CD8-positive, alpha-beta memory T cell (primary cell): ENCODE data around the gene ITFG1. TPM values are rescaled to one million over a fixed set of nuclear protein-coding genes. Genes with fewer than 3 reads are reported as not detected.
"Not testable (repeated sequence)": the region's sequence is repeated elsewhere in the genome, so short reads cannot be mapped to it uniquely, and the experiment has no call there.

Experiments
- CTCF ChIA-PET: fragments of 350-600 bp; sonication (Branson Sonifier 250); formaldehyde crosslinking; loops from one replicate; lab custom pipeline; 2021; ENCODE audit warnings: antibody characterized with exemption; lab: Charles Lee
- POLR2A ChIA-PET: fragments of 350-600 bp; sonication (Branson Sonifier 250); formaldehyde crosslinking; loops from one replicate; lab custom pipeline; 2021; ENCODE audit warnings: antibody characterized with exemption; lab: Charles Lee
- DNase-seq, 5 donors: peaks; one replicate each; pipeline versions ENCODE4 v3.0.0 to v3.0.0-alpha.2; 2020 to 2022; ENCODE audit warnings: mixed read lengths in 1 of 5
- H3K27ac ChIP-seq: one replicate; pipeline ENCODE4 v1.7.0; 2013; ENCODE audit warnings: low read depth, mild to moderate bottlenecking, low read length, moderate library complexity
- H3K27me3 ChIP-seq: 2 replicates; pipeline ENCODE4 v1.7.0; 2013; ENCODE audit warnings: low read length, mild to moderate bottlenecking; ENCODE audit not compliant: insufficient read depth, poor library complexity, severe bottlenecking
- H3K36me3 ChIP-seq: 2 replicates; pipeline ENCODE4 v1.7.0; 2013; ENCODE audit warnings: mild to moderate bottlenecking, low read length, moderate library complexity; ENCODE audit not compliant: insufficient read depth
- H3K4me1 ChIP-seq: 2 replicates; pipeline ENCODE4 v1.7.0; 2013; ENCODE audit warnings: mild to moderate bottlenecking, low read length, moderate library complexity; ENCODE audit not compliant: insufficient read depth
- H3K4me3 ChIP-seq: 2 replicates; pipeline ENCODE4 v1.7.0; 2013; ENCODE audit warnings: mild to moderate bottlenecking, low read length
- H3K9me3 ChIP-seq: 2 replicates; pipeline ENCODE4 v1.7.0; 2013; ENCODE audit warnings: mild to moderate bottlenecking, low read length
- H3K27ac Mint-ChIP-seq, 8 donors: one replicate each; pipeline ENCODE4 v1.8.0; 2020 to 2021; ENCODE audit warnings: mixed read lengths in 8 of 8, mild to moderate bottlenecking in 6 of 8, inconsistent platforms in 3 of 8, moderate library complexity in 3 of 8
- H3K27me3 Mint-ChIP-seq, 2 donors: one replicate each; pipeline ENCODE4 v1.8.0; 2020 to 2021; ENCODE audit warnings: mixed read lengths in 2 of 2, mild to moderate bottlenecking in 1 of 2, moderate library complexity in 1 of 2
- H3K36me3 Mint-ChIP-seq, 3 donors: one replicate each; pipeline ENCODE4 v1.8.0; 2020 to 2021; ENCODE audit warnings: mixed read lengths in 3 of 3, inconsistent platforms in 1 of 3, mild to moderate bottlenecking in 1 of 3
- H3K4me1 Mint-ChIP-seq, 3 donors: one replicate each; pipeline ENCODE4 v1.8.0; 2020 to 2021; ENCODE audit warnings: mixed read lengths in 3 of 3, inconsistent platforms in 1 of 3, mild to moderate bottlenecking in 1 of 3
- H3K4me3 Mint-ChIP-seq, 7 donors: one replicate each; pipeline ENCODE4 v1.8.0; 2020 to 2021; ENCODE audit warnings: mixed read lengths in 7 of 7, mild to moderate bottlenecking in 6 of 7, moderate library complexity in 4 of 7, inconsistent platforms in 2 of 7
- H3K9me3 Mint-ChIP-seq, 5 donors: one replicate each; pipeline ENCODE4 v1.8.0; 2020 to 2022; ENCODE audit warnings: mixed read lengths in 5 of 5, mild to moderate bottlenecking in 3 of 5, moderate library complexity in 2 of 5, inconsistent platforms in 1 of 5
- polyA plus RNA-seq: library from polyadenylated mRNA; unstranded; fragments of 300-500 nt; fragmentation: Illumina TruSeq; gene quantifications from one replicate; pipeline ENCODE4 v1.2.3, GENCODE V29; 2021
- total RNA-seq, 2 experiments: library from RNA; stranded (reverse); gene quantifications; one replicate each; pipeline ENCODE4 v1.2.3, GENCODE V29; 2021

The ITFG1 gene
- total and polyA plus RNA-seq, 3 experiments from 2014 or later = 24.5 to 26.8 (median 24.9) TPM

- peaks cover 31 to 76% (median 51%) of the 10 kb centered on the region in 3 donors for H3K36me3 Mint-ChIP-seq
- Histone ChIP-seq H3K4me3 (no peak overlapping the region), H3K9me3 (no peaks in the 10 kb centered on the region), H3K27me3 (no peaks in the 10 kb centered on the region), H3K4me1 (no peaks in the 10 kb centered on the region), H3K36me3 (no peaks in the 10 kb centered on the region), H3K27ac (no peak overlapping the region)
- CTCF ChIA-PET = no interaction called here
- peaks cover 9 to 28% (median 25%) of the 10 kb centered on the region in 5 donors for H3K9me3 Mint-ChIP-seq
- H3K27ac Mint-ChIP-seq = peak overlapping the region in 1 of 8 donors; percentile 40
- peaks cover 11 to 19% (median 13%) of the 10 kb centered on the region in 3 donors for H3K4me1 Mint-ChIP-seq
- POLR2A ChIA-PET = no interaction called here
- no peaks in the 10 kb centered on the region for H3K27me3 Mint-ChIP-seq
- no peak overlapping the region for H3K4me3 Mint-ChIP-seq
- DNase-seq = no peak
Observed at GRCh38 chr16:47342055-47342454, 118.8 kb downstream of the ITFG1 start.

GRCh38 chr16:47330562-47330961 is 130.3 kb downstream of the ITFG1 start:
- H3K4me1 ChIP-seq, H3K4me3 ChIP-seq, H3K36me3 ChIP-seq, CTCF ChIA-PET, H3K4me3 Mint-ChIP-seq, H3K27ac ChIP-seq, H3K27ac Mint-ChIP-seq, H3K9me3 ChIP-seq, H3K27me3 ChIP-seq, POLR2A ChIA-PET, DNase-seq, H3K27me3 Mint-ChIP-seq: not testable (repeated sequence)
- peaks cover 9 to 42% (median 19%) of the 10 kb centered on the region in 3 donors for H3K36me3 Mint-ChIP-seq
- H3K4me1 Mint-ChIP-seq = peaks cover 9 to 11% (median 11%) of the 10 kb centered on the region in 3 donors
- peaks cover 0 to 11% (median 4%) of the 10 kb centered on the region in 5 donors for H3K9me3 Mint-ChIP-seq

- peaks cover 6 to 29% (median 14%) of the 10 kb centered on the region in 3 donors for H3K36me3 Mint-ChIP-seq
- DNase-seq, H3K9me3 ChIP-seq, POLR2A ChIA-PET, H3K27ac ChIP-seq, H3K27me3 Mint-ChIP-seq, H3K27me3 ChIP-seq, H3K4me1 ChIP-seq, H3K27ac Mint-ChIP-seq, H3K4me3 Mint-ChIP-seq, CTCF ChIA-PET, H3K4me1 Mint-ChIP-seq, H3K36me3 ChIP-seq, H3K4me3 ChIP-seq: not testable (repeated sequence)
- H3K9me3 Mint-ChIP-seq = peaks cover 0 to 17% (median 7%) of the 10 kb centered on the region in 5 donors
Observed at GRCh38 chr16:47324309-47324708, 136.6 kb downstream of the ITFG1 start.

GRCh38 chr16:47323241-47323640 is 137.6 kb downstream of the ITFG1 start:
- no peak overlapping the region for H3K4me3 Mint-ChIP-seq
- Histone ChIP-seq H3K36me3 (no peaks in the 10 kb centered on the region), H3K4me3 (no peak overlapping the region), H3K27ac (no peak overlapping the region), H3K4me1 (no peaks in the 10 kb centered on the region), H3K27me3 (no peaks in the 10 kb centered on the region), H3K9me3 (no peaks in the 10 kb centered on the region)
- H3K9me3 Mint-ChIP-seq = peaks cover 0 to 17% (median 7%) of the 10 kb centered on the region in 5 donors
- H3K36me3 Mint-ChIP-seq = peaks cover 6 to 22% (median 9%) of the 10 kb centered on the region in 3 donors
- H3K27ac Mint-ChIP-seq = no peak overlapping the region
- H3K4me1 Mint-ChIP-seq = peaks cover 0 to 2% (median 0%) of the 10 kb centered on the region in 3 donors
- CTCF ChIA-PET = no interaction called here
- POLR2A ChIA-PET = no interaction called here
- no peak for DNase-seq
- no peaks in the 10 kb centered on the region for H3K27me3 Mint-ChIP-seq

- no peak overlapping the region for H3K27ac Mint-ChIP-seq
- ChIA-PET POLR2A (no interaction called here), CTCF (no interaction called here)
- peaks cover 2 to 12% (median 3%) of the 10 kb centered on the region in 3 donors for H3K36me3 Mint-ChIP-seq
- Histone ChIP-seq H3K27ac (no peak overlapping the region), H3K27me3 (no peaks in the 10 kb centered on the region), H3K4me3 (no peak overlapping the region), H3K4me1 (no peaks in the 10 kb centered on the region), H3K36me3 (no peaks in the 10 kb centered on the region), H3K9me3 (no peaks in the 10 kb centered on the region)
- H3K9me3 Mint-ChIP-seq = peaks cover 0 to 8% (median 3%) of the 10 kb centered on the region in 5 donors
- H3K27me3 Mint-ChIP-seq = no peaks in the 10 kb centered on the region
- no peak overlapping the region for H3K4me3 Mint-ChIP-seq
- DNase-seq = no peak
- H3K4me1 Mint-ChIP-seq = peaks cover 0 to 4% (median 0%) of the 10 kb centered on the region in 3 donors
Observed at GRCh38 chr16:47320546-47321310, 140.1 kb downstream of the ITFG1 start.

GRCh38 chr16:47317465-47318240 is 143.2 kb downstream of the ITFG1 start:
- CTCF ChIA-PET = no interaction called here
- H3K4me1 Mint-ChIP-seq = peaks cover 0 to 4% (median 0%) of the 10 kb centered on the region in 3 donors
- H3K9me3 Mint-ChIP-seq = no peaks in the 10 kb centered on the region
- H3K27me3 Mint-ChIP-seq = no peaks in the 10 kb centered on the region
- no peak for DNase-seq
- H3K36me3 Mint-ChIP-seq = peaks cover 0 to 9% (median 2%) of the 10 kb centered on the region in 3 donors
- Histone ChIP-seq H3K27ac (no peak overlapping the region), H3K36me3 (no peaks in the 10 kb centered on the region), H3K4me3 (no peak overlapping the region), H3K9me3 (no peaks in the 10 kb centered on the region), H3K27me3 (no peaks in the 10 kb centered on the region), H3K4me1 (no peaks in the 10 kb centered on the region)
- no peak overlapping the region for H3K27ac Mint-ChIP-seq
- POLR2A ChIA-PET = no interaction called here
- H3K4me3 Mint-ChIP-seq = no peak overlapping the region

- Histone ChIP-seq H3K27ac (no peak overlapping the region), H3K36me3 (no peaks in the 10 kb centered on the region), H3K4me1 (no peaks in the 10 kb centered on the region), H3K4me3 (no peak overlapping the region), H3K27me3 (no peaks in the 10 kb centered on the region), H3K9me3 (no peaks in the 10 kb centered on the region)
- DNase-seq = no peak
- POLR2A ChIA-PET = no interaction called here
- peaks cover 0 to 4% (median 0%) of the 10 kb centered on the region in 3 donors for H3K4me1 Mint-ChIP-seq
- H3K9me3 Mint-ChIP-seq = no peaks in the 10 kb centered on the region
- CTCF ChIA-PET = no interaction called here
- no peak overlapping the region for H3K4me3 Mint-ChIP-seq
- no peak overlapping the region for H3K27ac Mint-ChIP-seq
- H3K36me3 Mint-ChIP-seq = peaks cover 0 to 17% (median 3%) of the 10 kb centered on the region in 3 donors
- no peaks in the 10 kb centered on the region for H3K27me3 Mint-ChIP-seq
Observed at GRCh38 chr16:47316442-47317015, 144.3 kb downstream of the ITFG1 start.
